GM18861 (cell line): Measurements from ENCODE around the gene LRBA.
"Not testable (repeated sequence)": the region's sequence is repeated elsewhere in the genome, so short reads cannot be mapped to it uniquely, and the experiment has no call there.

Experiments used
- ATAC-seq: cut with Tn5 transposase; IDR thresholded peaks from one replicate; pipeline ENCODE4 v1.9.1; 2021; ENCODE audit not compliant: unreplicated experiment

LRBA gene

GRCh38 chr4:150573534-150573933, 441.6 kb downstream of the LRBA start:
- ATAC-seq = no peak

- ATAC-seq = no peak
Measured at GRCh38 chr4:150572704-150573504, 442.2 kb downstream of the LRBA start.

- no peak for ATAC-seq
Measured at GRCh38 chr4:150570862-150571261, 444.2 kb downstream of the LRBA start.

GRCh38 chr4:150569998-150570535, 445.0 kb downstream of the LRBA start:
- ATAC-seq = no peak

- ATAC-seq = no peak
Measured at GRCh38 chr4:150569384-150569987, 445.6 kb downstream of the LRBA start.

- no peak for ATAC-seq
Measured at GRCh38 chr4:150567070-150567469, 448.0 kb downstream of the LRBA start.

GRCh38 chr4:150564967-150565366, 450.1 kb downstream of the LRBA start:
- not testable (repeated sequence) for ATAC-seq

GRCh38 chr4:150562751-150563150, 452.3 kb downstream of the LRBA start:
- ATAC-seq = no peak

GRCh38 chr4:150562250-150562649, 452.8 kb downstream of the LRBA start:
- ATAC-seq = no peak

- ATAC-seq = no peak
Measured at GRCh38 chr4:150561143-150561737, 453.8 kb downstream of the LRBA start.

GRCh38 chr4:150557811-150558210, 457.3 kb downstream of the LRBA start:
- not testable (repeated sequence) for ATAC-seq

- no peak for ATAC-seq
Measured at GRCh38 chr4:150547154-150547838, 467.8 kb downstream of the LRBA start.

- ATAC-seq = no peak
Measured at GRCh38 chr4:150546286-150546685, 468.8 kb downstream of the LRBA start.

GRCh38 chr4:150543042-150543441, 472.0 kb downstream of the LRBA start:
- ATAC-seq = no peak

- no peak for ATAC-seq
Measured at GRCh38 chr4:150541681-150542080, 473.4 kb downstream of the LRBA start.

GRCh38 chr4:150540959-150541360, 474.1 kb downstream of the LRBA start:
- no peak for ATAC-seq

GRCh38 chr4:150540536-150540935, 474.5 kb downstream of the LRBA start:
- ATAC-seq = no peak

GRCh38 chr4:150537911-150538310, 477.2 kb downstream of the LRBA start:
- not testable (repeated sequence) for ATAC-seq

GRCh38 chr4:150534818-150535217, 480.3 kb downstream of the LRBA start:
- ATAC-seq = no peak

GRCh38 chr4:150533673-150534072, 481.4 kb downstream of the LRBA start:
- no peak for ATAC-seq

- ATAC-seq = no peak
Measured at GRCh38 chr4:150525321-150525868, 489.7 kb downstream of the LRBA start.
